OCI-M1 (cell line): Measurements from ENCODE around the gene DISC1.

Experiments used
- DNase-seq: peaks from one replicate; lab custom pipeline; 2025; lab: John Stamatoyannopoulos, UW

Gene DISC1

GRCh38 chr1:231814521-231814920, 187.9 kb downstream of the DISC1 start:
- no peak for DNase-seq

- no peak for DNase-seq
These were observed 191.2 kb downstream of the DISC1 start for GRCh38 chr1:231817801-231818200.

- no peak for DNase-seq
These were observed 191.7 kb downstream of the DISC1 start for GRCh38 chr1:231818337-231818736.

GRCh38 chr1:231821281-231821680, 194.7 kb downstream of the DISC1 start:
- DNase-seq = no peak

GRCh38 chr1:231822041-231822440, 195.5 kb downstream of the DISC1 start:
- no peak for DNase-seq

GRCh38 chr1:231826566-231826965, 200.0 kb downstream of the DISC1 start:
- no peak for DNase-seq

GRCh38 chr1:231827337-231828105, 200.9 kb downstream of the DISC1 start:
- no peak for DNase-seq

- DNase-seq = no peak
These were observed 201.8 kb downstream of the DISC1 start for GRCh38 chr1:231828182-231828920.

GRCh38 chr1:231829332-231829731, 202.7 kb downstream of the DISC1 start:
- no peak for DNase-seq

- no peak for DNase-seq
These were observed 209.8 kb downstream of the DISC1 start for GRCh38 chr1:231836227-231836893.

GRCh38 chr1:231838521-231838920, 211.9 kb downstream of the DISC1 start:
- DNase-seq = no peak

- no peak for DNase-seq
These were observed 213.4 kb downstream of the DISC1 start for GRCh38 chr1:231839999-231840398.

GRCh38 chr1:231841616-231842344, 215.2 kb downstream of the DISC1 start:
- no peak for DNase-seq

- peak; percentile 8 for DNase-seq
These were observed 215.9 kb downstream of the DISC1 start for GRCh38 chr1:231842441-231842840.

GRCh38 chr1:231844986-231845502, 218.5 kb downstream of the DISC1 start:
- no peak for DNase-seq

GRCh38 chr1:231847612-231848397, 221.2 kb downstream of the DISC1 start:
- DNase-seq = no peak

GRCh38 chr1:231849981-231850380, 223.4 kb downstream of the DISC1 start:
- DNase-seq = no peak

GRCh38 chr1:231850786-231851185, 224.2 kb downstream of the DISC1 start:
- no peak for DNase-seq

- DNase-seq = no peak
These were observed 227.1 kb downstream of the DISC1 start for GRCh38 chr1:231853588-231854207.

- DNase-seq = no peak
These were observed 228.8 kb downstream of the DISC1 start for GRCh38 chr1:231855361-231855760.

GRCh38 chr1:231855926-231856325, 229.3 kb downstream of the DISC1 start:
- DNase-seq = no peak
